GM12892 (cell line): ENCODE measurements around the gene SLC24A3.

Experiments used
- POLR2A ChIP-seq: IDR thresholded peaks from 2 replicates; pipeline ENCODE4 v1.6.1; 2011; ENCODE audit warnings: low read depth, low read length, control low read depth
- POLR2AphosphoS5 ChIP-seq: IDR thresholded peaks from 2 replicates; pipeline ENCODE4 v1.6.1; 2011; ENCODE audit warnings: low read depth, low read length, control low read depth

- TF ChIP-seq POLR2AphosphoS5 (no peak), POLR2A (no peak)
Observed at GRCh38 chr20:19765266-19765665, 552.8 kb downstream of the SLC24A3 start.
